H1 (cell line): ENCODE data around the gene RAB40B. TPM values are rescaled to one million over a fixed set of nuclear protein-coding genes. Genes with fewer than 3 reads are reported as not detected.

Experiments
- GABPA ChIP-seq: IDR thresholded peaks from 2 replicates; pipeline ENCODE4 v1.6.1; 2011; ENCODE audit warnings: mild to moderate bottlenecking, low read length, moderate library complexity, borderline replicate concordance; ENCODE audit not compliant: insufficient read depth
- KDM1A ChIP-seq: fragments of 200-600, 300-600 bp; sonication (generic); IDR thresholded peaks from 2 replicates; pipeline ENCODE4 v1.7.1; 2016; ENCODE audit warnings: mild to moderate bottlenecking, low read length, borderline replicate concordance
- MAFK ChIP-seq: IDR thresholded peaks from 2 replicates; pipeline ENCODE4 v1.6.1; 2012; ENCODE audit warnings: low read depth, mild to moderate bottlenecking, improper control_type of control experiment, low read length
- NANOG ChIP-seq: IDR thresholded peaks from 2 replicates; pipeline ENCODE4 v1.6.1; 2011; ENCODE audit warnings: low read length, low read depth, mild to moderate bottlenecking, inconsistent platforms; ENCODE audit not compliant: insufficient read depth, poor library complexity, severe bottlenecking
- POU5F1 ChIP-seq: IDR thresholded peaks from 2 replicates; pipeline ENCODE4 v1.6.1; 2011; ENCODE audit warnings: low read depth, mild to moderate bottlenecking, low read length, moderate library complexity
- RBBP5 ChIP-seq: IDR thresholded peaks from 2 replicates; pipeline ENCODE4 v1.7.1; 2012; ENCODE audit warnings: low read depth, mild to moderate bottlenecking, inconsistent platforms, low read length, moderate library complexity, borderline replicate concordance
- SP4 ChIP-seq: IDR thresholded peaks from 2 replicates; pipeline ENCODE4 v1.6.1; 2012; ENCODE audit warnings: low read length, inconsistent platforms
- USF2 ChIP-seq: IDR thresholded peaks from 2 replicates; pipeline ENCODE4 v1.6.1; 2011; ENCODE audit warnings: low read length, improper control_type of control experiment
- polyA plus RNA-seq, 7 experiments: library from polyadenylated mRNA; depleted of rRNA in 3 of 7; stranded (reverse) in 5 of 7; unstranded in 2 of 7; fragments of >200 nt in 5 of 7; fragments of 200-250 nt in 2 of 7; gene quantifications; 1 replicate in 5 of 7; 2 replicates in 1 of 7; 4 replicates in 1 of 7; pipeline versions ENCODE4 v1.2.1 to v1.2.3, GENCODE V29; 2011 to 2013; ENCODE audit warnings: missing spikeins in 2 of 7, mixed read lengths in 2 of 7
- total RNA-seq: library from RNA; stranded (reverse); fragmentation: NEBNext Ultra II Directional; extraction: Animal tissue kit (Norgen Biotek cat#: 25700); gene quantifications from 2 replicates; pipeline ENCODE4 v1.2.1, GENCODE V29; 2021

RAB40B gene
- total and polyA plus RNA-seq, 2 of the 8 experiments (the other 6 are each of a cell fraction or from before 2014, with no cell fraction given): 3.1 to 4.6 TPM

GRCh38 chr17:82658796-82659452 lies 39.6 kb downstream of the RAB40B start (continued):
- no peak for TF ChIP-seq GABPA
- no peak for TF ChIP-seq KDM1A
- TF ChIP-seq SP4: no peak
- no peak for TF ChIP-seq RBBP5
- TF ChIP-seq NANOG: no peak
- TF ChIP-seq USF2: no peak
- no peak for TF ChIP-seq POU5F1
- TF ChIP-seq MAFK: no peak
